ENCODE results near the gene GLDN.

DNA sequence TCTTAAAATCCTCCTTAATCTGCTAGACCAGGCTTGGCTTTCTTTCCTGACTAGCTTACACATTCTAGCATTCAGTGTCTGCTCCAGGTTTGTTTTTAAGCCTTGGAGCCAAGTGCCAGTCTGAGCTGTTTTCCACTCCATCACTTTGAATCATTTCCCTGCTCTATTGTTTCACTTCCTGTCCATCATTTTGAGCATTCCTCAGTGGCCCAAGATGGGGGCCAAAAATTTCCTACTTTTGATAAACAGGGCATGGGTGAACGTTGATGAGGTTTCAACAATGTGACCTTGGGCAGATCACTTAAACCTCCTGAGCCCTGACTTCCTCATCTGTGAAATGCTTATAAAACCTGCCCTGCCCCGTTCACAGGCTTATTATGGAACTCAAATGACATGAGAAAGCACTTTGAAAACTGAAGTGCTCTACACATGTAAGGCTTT lies 7.4 kb upstream of the GLDN start:
- no peak for TF ChIP-seq EGR1 (IDR thresholded peaks at IDR 0.05)
- TF ChIP-seq, protein P1, sequence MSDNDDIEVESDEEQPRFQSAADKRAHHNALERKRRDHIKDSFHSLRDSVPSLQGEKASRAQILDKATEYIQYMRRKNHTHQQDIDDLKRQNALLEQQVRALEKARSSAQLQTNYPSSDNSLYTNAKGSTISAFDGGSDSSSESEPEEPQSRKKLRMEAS (IDR thresholded peaks at IDR 0.05), result no peak

All from Ishikawa (cell line).